Retinal pigment epithelial cell (primary cell): ENCODE data around the gene ZNF697.
"Not testable (repeated sequence)": the region's sequence is repeated elsewhere in the genome, so short reads cannot be mapped to it uniquely, and the experiment has no call there.

Experiments
- DNase-seq: peaks from one replicate; pipeline ENCODE4 v3.0.0-alpha.2; 2010; ENCODE audit warnings: low read depth
- H3K4me3 ChIP-seq: 2 replicates; pipeline ENCODE4 v1.5.1; 2011; ENCODE audit warnings: mild to moderate bottlenecking, low read length, control low read depth, moderate library complexity
- TF ChIP-seq, protein P1 (sequence below): conservative IDR thresholded peaks from 2 replicates; pipeline ENCODE4 v1.5.1; 2011; ENCODE audit warnings: low read depth, low read length, control low read depth, inconsistent platforms

The ZNF697 gene

DNA sequence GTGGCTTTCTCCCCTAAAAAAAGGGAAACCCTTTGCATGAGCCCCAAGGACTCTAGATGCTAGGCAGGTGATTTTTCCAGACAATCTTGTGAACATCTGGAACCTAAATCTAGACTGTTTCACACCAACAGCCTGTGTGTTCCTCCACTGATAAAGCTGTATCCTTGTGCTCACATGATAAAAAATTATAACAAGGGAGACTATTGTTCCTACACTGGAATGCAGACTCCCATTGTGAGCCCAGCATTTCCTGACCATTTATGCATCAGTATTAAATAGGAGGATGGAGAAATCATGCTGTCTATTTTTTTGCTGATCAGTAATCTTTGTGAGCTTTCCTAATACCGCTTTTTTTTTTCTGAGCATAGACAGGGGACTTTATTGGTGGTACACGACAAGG lies 52.5 kb downstream of the ZNF697 start:
- TF ChIP-seq, protein P1, sequence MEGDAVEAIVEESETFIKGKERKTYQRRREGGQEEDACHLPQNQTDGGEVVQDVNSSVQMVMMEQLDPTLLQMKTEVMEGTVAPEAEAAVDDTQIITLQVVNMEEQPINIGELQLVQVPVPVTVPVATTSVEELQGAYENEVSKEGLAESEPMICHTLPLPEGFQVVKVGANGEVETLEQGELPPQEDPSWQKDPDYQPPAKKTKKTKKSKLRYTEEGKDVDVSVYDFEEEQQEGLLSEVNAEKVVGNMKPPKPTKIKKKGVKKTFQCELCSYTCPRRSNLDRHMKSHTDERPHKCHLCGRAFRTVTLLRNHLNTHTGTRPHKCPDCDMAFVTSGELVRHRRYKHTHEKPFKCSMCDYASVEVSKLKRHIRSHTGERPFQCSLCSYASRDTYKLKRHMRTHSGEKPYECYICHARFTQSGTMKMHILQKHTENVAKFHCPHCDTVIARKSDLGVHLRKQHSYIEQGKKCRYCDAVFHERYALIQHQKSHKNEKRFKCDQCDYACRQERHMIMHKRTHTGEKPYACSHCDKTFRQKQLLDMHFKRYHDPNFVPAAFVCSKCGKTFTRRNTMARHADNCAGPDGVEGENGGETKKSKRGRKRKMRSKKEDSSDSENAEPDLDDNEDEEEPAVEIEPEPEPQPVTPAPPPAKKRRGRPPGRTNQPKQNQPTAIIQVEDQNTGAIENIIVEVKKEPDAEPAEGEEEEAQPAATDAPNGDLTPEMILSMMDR: no peak

DNA sequence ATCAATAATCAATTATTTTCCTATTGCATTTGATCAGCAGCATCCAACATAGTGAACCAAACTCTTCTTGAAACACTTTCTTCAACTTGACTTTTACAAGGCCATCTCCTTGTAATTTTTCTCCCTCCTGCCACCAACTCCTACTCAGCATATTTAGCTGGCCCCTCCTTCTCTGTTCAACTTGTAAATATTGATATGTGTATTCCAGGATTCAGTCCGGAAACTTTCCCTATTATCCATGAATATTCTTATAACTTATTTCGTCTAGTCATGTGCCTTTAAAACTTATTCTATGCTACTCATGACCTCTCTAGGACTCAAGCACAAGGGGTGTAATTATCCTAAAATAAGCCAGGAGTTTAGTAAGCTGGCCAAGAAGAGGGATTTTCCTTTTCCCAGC lies 52.9 kb downstream of the ZNF697 start:
- TF ChIP-seq, protein P1: no peak
- no peak for DNase-seq
- no peak overlapping the region for H3K4me3 ChIP-seq

More for the DNA sequence above, 52.5 kb downstream of the ZNF697 start:
- H3K4me3 ChIP-seq: no peak overlapping the region
- peak; percentile 16 for DNase-seq

DNA sequence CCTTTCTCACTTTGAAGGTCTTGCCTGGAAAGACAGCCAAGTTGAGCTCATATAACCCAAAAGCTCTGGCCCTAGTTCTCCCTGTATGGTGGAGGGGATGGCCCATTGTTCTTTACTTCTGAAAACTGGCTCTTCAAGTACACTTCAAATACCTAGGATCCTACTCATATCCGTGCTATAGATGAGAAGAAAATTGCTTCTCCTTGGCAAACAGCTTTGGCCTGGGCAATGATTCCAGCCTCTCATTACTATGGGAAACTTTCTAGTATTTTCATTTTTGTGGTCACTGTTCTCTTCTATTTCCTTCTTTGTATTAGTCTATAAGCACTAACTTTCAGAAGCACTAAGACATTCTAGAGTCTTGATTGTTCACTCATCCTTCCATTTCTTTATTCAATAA lies 53.7 kb downstream of the ZNF697 start:
- TF ChIP-seq, protein P1: no peak
- no peak for DNase-seq
- H3K4me3 ChIP-seq: no peak overlapping the region

DNA sequence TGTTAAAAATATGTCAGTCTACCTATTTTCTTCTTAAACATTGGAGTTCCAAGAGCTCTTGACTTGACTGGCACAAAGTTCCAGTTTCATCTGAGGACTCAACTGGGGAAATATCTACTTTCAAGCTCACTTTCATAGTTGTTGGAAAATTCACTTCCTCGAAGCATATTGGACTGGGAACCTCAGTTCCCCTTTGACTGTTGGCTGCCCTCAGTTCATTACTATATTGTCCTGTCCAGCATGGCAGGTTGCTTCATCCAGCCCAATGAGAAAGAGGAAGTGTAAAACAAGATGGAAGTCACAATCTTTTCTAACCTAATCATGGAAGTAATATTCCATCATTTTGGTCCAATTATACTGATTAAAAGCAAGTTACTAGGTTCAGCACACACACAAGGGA lies 54.3 kb downstream of the ZNF697 start:
- H3K4me3 ChIP-seq: no peak overlapping the region
- TF ChIP-seq, protein P1: no peak
- no peak for DNase-seq

DNA sequence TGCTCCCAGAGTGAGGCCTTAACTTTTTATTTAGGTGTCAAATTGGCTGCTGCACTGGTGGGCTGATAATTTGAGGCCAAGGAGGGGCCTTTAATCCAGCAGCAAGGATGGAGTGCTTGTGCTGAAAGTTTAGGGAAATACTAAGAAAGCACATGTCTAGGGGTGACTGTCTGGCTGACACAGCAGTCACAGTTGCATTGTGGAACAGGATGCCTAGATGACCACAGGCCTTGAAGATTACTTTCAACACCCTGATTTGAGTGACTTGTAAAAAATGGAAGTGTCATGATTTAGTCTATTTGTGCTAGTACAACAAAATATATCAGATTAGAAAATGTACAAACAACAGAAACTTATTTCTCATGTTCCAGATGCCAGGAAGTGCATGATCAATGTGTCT lies 57.7 kb downstream of the ZNF697 start:
- no peak overlapping the region for H3K4me3 ChIP-seq
- no peak for DNase-seq

DNA sequence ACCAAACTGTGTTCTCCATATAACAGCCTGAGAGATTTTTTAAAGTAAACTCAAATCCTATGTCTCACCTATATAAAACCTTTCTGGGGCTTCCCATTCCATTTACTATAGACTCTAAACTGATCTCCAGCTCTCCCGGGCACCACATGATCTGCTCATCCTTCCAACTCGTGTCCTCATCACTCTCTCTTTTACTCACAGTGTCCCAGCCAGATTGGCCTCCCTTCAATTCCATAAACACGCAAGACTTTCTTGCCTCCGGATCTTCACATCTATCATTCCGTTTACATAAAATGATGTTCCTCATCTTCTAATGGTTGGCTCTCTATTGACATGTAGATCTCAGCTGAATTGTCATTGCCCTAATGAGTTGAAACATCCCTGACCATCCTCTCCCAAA lies 59.4 kb downstream of the ZNF697 start:
- TF ChIP-seq, protein P1: no peak
- DNase-seq: no peak
- H3K4me3 ChIP-seq: no peak overlapping the region

More for the DNA sequence above, 57.7 kb downstream of the ZNF697 start:
- TF ChIP-seq, protein P1: no peak

DNA sequence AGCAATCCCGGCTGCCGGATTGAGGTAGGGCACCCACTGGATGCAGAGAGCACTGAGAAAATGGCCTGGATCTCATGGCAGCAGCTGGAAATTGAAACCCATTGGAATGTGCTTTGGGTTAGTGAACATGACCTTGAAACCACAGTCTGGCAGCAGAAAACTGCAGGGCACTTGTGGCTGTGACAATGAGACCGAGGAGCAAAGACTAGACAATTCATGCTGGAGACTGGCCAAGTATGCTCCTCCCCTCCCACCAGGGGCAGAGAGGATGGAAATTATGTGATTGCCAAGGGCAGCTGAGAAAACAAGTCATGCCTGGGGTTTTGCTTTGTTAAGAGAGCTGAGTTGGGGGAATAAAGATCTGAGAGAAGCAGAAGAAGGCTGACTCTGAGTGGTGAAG lies 60.7 kb downstream of the ZNF697 start:
- DNase-seq: no peak
- H3K4me3 ChIP-seq: no peak overlapping the region

DNA sequence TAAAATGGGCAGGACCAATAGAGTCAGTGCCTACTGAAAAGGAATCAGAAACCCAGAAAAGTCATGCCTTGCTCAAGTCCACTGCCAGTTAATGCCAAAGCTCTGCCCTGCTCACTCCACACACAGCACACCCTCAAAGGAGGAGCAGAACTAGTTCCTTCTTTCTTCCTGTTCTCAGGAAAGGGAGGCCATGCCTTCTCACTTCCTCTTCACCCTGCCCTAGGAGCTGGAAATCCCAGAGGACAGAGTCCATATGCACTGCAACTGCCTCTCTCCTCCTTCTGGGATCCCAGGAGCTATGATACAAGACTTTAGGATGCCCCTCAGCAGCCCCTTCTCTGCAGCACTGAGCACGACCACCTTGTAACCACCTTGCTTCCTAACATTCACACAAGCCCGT lies 62.3 kb downstream of the ZNF697 start:
- not testable (repeated sequence) for H3K4me3 ChIP-seq, DNase-seq

More for the DNA sequence above, 60.7 kb downstream of the ZNF697 start:
- TF ChIP-seq, protein P1: no peak
